HG03521 (cell line): ENCODE data around the gene GALM.
"Not testable (repeated sequence)": the region's sequence is repeated elsewhere in the genome, so short reads cannot be mapped to it uniquely, and the experiment has no call there.

Experiments used
- ATAC-seq: cut with Tn5 transposase; IDR thresholded peaks from one replicate; pipeline ENCODE4 v1.9.1; 2021; ENCODE audit warnings: mild to moderate bottlenecking, moderate library complexity; ENCODE audit not compliant: unreplicated experiment

The GALM gene

DNA sequence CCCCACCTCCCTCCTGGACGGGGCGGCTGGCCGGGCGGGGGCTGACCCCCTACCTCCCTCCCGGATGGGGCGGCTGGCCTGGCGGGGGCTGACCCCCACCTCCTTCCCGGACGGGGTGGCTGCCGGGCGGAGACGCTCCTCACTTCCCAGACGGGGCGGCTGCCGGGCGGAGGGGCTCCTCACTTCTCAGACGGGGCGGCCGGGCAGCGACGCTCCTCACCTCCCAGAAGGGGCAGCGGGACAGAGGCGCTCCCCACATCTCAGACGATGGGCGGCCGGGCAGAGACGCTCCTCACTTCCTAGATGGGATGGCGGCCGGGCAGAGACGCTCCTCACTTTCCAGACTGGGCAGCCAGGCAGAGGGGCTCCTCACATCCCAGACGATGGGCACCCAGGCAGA is 90.0 kb downstream of the GALM start:
- ATAC-seq: not testable (repeated sequence)

DNA sequence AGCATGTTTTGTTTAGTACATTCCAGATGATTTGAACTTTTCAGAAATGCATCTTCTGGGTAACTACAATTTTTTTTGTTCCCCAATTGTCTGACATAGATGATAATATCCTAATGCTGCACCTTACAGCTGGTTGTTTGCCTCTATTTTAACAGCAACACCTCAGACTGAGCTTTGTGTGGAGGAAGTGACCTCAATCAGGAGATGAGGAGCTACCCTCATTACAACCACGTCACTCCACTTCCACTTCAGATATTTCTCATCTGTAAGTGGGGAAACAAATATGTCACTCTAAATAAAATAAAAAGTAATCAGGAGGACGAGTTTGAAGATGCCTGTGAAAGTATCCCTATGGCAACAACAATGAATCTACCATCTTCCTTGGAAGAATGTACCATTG is 97.3 kb downstream of the GALM start:
- no peak for ATAC-seq

DNA sequence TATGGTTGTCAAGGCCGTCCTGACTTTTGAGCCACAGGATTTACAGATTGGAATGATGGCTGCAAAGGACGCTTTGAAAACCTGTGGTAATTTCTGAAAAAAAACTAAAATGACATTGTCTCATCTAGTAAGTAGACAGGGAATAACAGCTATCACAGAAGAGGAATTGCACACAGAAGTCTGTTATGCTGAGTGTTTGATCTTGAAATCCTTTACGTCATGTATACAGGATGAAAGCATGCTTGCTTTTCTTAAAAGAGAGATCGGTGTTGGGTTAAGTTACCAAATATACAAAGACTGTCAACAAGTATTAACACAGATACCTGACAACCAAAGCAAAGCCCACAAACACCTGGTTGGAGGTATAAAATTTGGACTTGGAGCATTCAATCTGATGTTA is 97.8 kb downstream of the GALM start:
- no peak for ATAC-seq

DNA sequence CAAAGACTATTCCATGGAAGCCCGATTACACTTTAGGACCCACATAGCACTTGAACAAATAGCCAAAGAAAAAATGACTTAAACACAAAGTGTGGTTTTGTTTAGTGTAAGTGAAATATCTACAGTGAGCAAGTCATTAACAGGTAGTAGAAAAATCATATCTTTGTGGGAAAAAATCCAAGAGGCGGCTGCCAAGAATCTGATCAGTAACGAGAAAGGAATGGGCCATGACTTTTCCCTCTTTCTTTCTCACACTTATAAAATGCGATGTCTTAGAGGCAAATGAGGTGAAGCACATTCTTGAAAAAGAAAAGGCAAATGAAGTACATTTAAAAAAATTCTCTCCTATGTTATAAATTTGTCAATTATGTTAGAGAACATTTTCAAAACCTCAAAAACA is 99.2 kb downstream of the GALM start:
- ATAC-seq: no peak

DNA sequence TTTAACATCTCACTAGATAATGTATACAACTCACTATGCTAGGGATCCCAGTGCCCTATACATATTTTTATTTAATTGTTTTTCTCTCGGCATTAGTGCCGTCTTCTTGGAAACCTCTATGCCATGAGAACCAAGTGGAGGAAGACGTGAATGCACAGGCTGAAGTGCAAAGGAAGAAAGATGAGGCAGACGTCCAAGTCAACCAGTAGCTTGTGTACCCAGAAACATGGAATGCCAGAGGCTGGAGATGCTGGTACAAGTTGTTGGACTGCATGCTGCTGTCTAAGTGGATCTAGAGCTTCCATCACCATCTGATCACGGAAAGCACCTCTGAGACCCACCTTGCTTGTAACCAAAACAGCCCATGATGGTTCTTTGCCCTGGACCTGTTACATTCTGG is 99.6 kb downstream of the GALM start:
- no peak for ATAC-seq

DNA sequence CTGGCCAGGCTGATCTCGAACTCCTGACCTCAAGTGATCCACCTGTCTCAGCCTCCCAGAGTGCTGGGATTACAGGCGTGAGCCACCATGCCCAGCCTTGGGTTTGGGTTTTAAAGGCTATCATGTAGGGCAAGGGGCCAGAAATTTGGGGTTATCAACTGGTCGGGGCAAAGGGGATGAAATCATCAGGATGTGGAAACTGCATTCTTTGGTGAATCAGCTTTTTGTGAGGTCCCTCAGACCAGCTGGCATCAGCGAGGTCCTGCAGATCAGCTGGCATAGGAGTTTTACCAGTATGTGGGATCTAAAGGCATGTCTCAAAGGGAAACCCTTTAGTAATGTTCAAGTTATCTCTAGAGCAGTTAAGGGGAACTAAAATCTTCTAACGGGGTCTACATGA is 105.7 kb downstream of the GALM start:
- no peak for ATAC-seq

DNA sequence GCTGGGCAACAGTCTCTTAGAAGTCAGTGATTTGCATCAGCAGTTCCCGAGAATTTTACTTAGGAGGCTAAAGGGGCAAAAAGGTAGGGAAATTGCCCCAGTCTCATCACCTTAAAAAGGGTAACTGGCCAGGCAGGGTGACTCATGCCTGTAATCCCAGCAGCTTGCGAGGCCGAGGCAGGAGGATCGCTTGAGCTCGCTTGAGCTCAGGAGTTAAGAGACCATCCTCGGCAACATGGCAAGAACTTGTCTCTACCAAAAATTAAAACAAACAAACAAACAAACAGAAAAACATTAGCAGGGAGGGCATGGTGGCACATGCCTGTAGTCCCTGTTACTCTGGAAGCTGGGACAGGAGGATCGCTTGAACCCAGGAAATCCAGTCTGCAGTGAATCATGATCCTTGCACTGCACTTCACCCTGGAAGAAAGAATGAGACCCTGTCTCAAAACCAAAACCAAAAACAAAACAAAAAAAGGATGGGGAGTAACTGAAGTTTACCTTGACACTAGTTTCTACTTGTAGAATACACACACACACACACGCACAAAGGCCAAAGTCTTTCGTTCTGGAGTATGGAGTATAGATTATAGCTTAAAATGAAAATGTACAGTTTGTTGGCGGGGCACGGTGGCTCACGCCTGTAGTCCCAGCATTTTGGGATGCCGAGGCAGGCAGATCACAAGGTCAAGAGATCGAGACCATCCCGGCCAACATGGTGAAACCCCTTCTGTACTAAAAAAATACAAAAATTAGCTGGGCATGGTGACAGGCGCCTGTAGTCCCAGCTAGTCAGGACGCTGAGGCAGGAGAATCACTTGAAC is 109.4 kb downstream of the GALM start:
- no peak for ATAC-seq

DNA sequence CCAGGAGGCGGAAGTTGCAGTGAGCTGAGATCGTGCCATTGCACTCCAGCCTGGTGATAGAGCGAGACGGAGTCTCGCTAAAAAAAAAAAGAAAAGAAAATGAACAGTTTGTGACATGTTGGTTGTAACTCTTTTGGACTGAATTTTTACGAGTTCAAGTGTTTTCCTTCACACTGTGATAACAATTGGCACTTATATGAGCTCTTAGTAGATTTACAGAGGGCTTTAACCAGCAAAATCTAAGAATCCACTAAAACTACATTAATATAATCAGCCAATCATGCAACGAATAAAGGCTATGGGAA is 110.0 kb downstream of the GALM start:
- ATAC-seq: no peak

DNA sequence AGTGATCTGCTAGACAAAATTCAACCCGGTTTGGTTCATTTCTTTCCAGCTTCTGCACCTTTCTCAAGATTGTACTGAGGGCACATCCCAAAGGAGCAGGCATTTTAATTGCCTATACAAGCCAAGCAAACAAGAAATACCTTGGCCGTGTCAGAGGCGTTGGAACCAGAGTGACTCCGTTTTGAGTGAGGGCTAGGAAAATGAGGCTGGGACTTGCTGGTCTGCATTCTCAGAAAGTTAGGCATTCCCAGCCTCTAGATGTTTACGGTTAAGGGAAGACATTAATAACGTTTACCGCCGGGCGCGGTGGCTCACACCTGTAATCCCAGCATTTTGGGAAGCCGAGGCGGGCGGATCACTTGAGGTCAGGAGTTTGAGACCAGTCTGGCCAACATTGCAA is 110.6 kb downstream of the GALM start:
- ATAC-seq: no peak

DNA sequence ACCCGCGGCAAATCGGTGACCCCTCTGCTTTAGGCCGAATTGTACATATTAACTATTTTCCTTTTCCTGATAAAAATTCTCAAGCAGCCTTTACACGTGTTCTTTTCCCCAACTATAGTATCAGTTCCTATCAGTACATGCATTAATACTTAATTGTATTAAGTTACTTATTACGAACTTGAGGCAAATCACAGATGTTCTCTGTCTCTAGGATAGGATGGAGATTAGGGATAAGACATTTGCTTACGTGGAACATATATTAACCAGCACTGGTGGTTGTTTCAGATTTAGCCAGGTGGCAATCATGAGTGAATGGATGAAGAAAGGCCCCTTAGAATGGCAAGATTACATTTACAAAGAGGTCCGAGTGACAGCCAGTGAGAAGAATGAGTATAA is 112.8 kb downstream of the GALM start:
- ATAC-seq: no peak

DNA sequence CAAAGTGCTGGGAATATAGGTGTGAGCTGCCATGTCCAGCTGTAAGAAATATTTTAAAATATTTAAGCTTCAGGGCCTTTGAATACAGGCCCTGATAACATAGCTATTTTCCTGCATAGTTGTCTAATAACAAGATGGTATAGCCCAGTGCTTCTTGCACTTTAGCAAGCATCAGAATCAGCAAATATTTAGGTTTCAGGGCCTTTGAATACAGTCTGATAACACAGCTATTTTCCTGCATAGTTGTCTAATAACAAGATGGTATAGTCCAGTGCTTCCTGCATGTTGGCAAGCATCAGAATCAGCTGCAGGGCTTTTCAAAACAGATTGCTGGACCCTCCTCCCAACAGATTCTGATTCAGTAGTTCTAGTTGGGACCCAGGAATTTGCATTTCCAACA is 117.7 kb downstream of the GALM start:
- ATAC-seq: no peak
